ENCODE measurements around the gene AKT3. TPM values are rescaled to one million over a fixed set of nuclear protein-coding genes. Genes with fewer than 3 reads are reported as not detected.

AKT3 gene
- total RNA-seq, 4 donors from 2014 or later = 3.8 to 31.7 (median 8.6) TPM

DNA sequence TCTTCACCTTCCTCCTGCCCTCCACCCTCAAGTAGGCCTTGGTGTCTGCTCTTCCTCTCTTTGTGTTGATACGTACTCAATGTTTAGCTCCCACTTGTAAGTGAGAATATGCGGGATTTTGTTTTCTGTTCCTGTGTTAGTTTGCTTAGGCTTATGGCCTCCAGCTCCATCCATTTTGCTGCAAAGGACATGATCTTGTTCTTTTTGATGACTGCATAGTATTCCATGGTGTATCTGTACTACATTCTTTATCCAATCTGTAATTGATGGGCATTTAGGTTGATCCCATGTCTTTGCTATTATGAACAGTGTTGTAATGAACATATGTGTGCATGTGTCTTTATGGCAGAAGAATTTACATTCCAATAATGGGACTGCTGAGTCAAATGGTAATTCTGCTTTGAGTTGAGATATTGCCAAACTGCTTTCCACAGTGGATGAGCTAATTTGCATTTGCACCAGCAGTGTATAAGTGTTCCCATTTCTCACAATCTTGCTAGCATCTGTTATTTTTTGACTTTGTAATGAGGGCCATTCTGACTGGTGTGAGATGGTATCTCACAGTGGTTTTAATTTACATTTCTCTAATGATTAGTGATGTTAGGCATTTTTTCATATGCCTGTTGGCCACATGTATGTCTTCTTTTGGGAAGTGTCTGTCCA lies 321.5 kb downstream of the AKT3 start:
- Histone ChIP-seq H3K36me3 (no peaks in the 10 kb centered on the region), H3K4me3 (no peak overlapping the region), H3K9me3 (no peaks in the 10 kb centered on the region), H3K27me3 (no peaks in the 10 kb centered on the region), H3K4me1 (peaks cover 5% of the 10 kb centered on the region), H3K27ac (no peak overlapping the region)
- WGBS = 100% methylated on average over 2 of the region's 2 CpGs
- DNase-seq (ENCODE audit: low spot score in 2 of 2) = no peak
- TF ChIP-seq POLR2AphosphoS5 (IDR thresholded peaks at IDR 0.05) (no peak), EP300 (IDR thresholded peaks at IDR 0.05) (no peak), POLR2A (IDR thresholded peaks at IDR 0.05) (no peak), CTCF (IDR thresholded peaks at IDR 0.05) (no peak)

DNA sequence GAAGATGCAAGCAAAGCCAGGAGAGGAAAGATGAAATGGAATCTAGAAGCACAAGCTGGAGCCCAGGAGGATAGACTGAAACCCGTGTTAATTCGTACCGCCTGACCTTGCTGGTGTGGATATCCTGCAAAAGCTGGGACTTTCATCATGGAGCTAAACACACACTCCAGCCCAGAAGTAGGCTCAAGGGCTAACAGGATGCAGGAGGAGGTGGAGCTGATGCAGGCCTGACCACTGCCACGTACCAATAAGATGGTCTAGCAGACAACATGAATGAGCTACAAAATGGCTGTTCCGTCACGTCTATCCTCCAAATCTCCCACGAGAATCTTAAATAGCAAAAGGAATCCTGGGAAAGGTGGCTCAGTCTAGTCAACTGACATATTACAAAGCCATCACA lies 323.9 kb downstream of the AKT3 start:
- Histone ChIP-seq H3K4me3 (no peak overlapping the region), H3K36me3 (no peaks in the 10 kb centered on the region), H3K9me3 (no peaks in the 10 kb centered on the region), H3K27me3 (no peaks in the 10 kb centered on the region), H3K4me1 (peaks cover 5% of the 10 kb centered on the region), H3K27ac (no peak overlapping the region)
- no peak for TF ChIP-seq EP300 (IDR thresholded peaks at IDR 0.05)
- 92% methylated on average over 7 of the region's 7 CpGs for WGBS
- no peak for DNase-seq (ENCODE audit: low spot score in 2 of 2)

- no peak overlapping the region for H3K4me3 ChIP-seq
- no peak for DNase-seq (ENCODE audit: low spot score in 2 of 2)
- H3K9me3 ChIP-seq = no peaks in the 10 kb centered on the region
- 56% methylated on average over 2 of the region's 2 CpGs for WGBS
- peaks cover 5% of the 10 kb centered on the region for H3K4me1 ChIP-seq
- TF ChIP-seq CTCF (IDR thresholded peaks at IDR 0.05) (no peak), POLR2AphosphoS5 (IDR thresholded peaks at IDR 0.05) (no peak), EP300 (IDR thresholded peaks at IDR 0.05) (no peak), POLR2A (IDR thresholded peaks at IDR 0.05) (no peak)
- H3K27ac ChIP-seq = no peak overlapping the region
- H3K27me3 ChIP-seq = no peaks in the 10 kb centered on the region
- no peaks in the 10 kb centered on the region for H3K36me3 ChIP-seq
These were observed 325.0 kb downstream of the AKT3 start for GRCh38 chr1:243525085-243525487.

DNA sequence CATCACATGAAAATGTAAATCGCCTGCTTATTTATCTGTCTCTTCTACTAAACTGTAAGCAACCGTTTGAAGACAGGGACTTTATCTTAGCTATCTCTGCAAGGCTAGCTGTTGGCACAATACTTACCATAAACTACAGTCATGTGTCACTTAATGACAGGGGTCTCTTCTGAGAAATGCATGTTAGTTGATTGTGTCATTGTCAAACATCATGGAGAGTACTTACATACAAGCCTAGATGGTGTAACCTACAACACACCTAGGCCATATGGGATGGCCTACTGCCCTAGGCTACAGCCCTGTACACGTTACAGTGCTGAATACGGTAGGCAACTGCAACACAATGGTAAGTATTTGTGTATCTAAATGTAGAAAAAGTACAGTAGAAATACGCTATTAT lies 326.3 kb downstream of the AKT3 start:
- 91% methylated on average over 5 of the region's 5 CpGs for WGBS
- Histone ChIP-seq H3K4me1 (peaks cover 5% of the 10 kb centered on the region), H3K27me3 (no peaks in the 10 kb centered on the region), H3K27ac (no peak overlapping the region), H3K9me3 (no peaks in the 10 kb centered on the region), H3K4me3 (no peak overlapping the region), H3K36me3 (no peaks in the 10 kb centered on the region)
- DNase-seq (ENCODE audit: low spot score in 2 of 2) = no peak
- no peak for TF ChIP-seq EP300 (IDR thresholded peaks at IDR 0.05)
- no peak for TF ChIP-seq POLR2A (IDR thresholded peaks at IDR 0.05)
- no peak for TF ChIP-seq POLR2AphosphoS5 (IDR thresholded peaks at IDR 0.05)
- TF ChIP-seq CTCF (IDR thresholded peaks at IDR 0.05) = no peak

DNA sequence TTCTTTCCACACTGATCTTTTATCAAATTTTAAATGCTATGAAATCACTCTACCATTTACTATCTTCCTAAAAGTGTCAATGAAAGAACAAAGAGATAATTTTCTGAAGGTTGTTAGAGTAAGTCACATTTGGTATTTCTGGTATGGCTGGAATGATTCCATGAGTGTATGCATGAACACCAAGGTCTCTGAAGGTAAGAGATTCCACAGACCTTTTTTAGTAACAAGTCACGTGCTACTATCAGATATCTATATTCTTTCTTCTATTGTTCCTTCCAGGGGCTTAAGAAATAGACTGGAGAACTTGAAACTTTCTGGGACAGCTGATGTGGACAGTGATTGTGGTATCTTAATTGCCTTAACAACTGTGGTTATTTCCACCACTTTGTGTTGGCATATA lies 329.2 kb downstream of the AKT3 start:
- Histone ChIP-seq H3K9me3 (peaks cover 5% of the 10 kb centered on the region), H3K27ac (no peak overlapping the region), H3K27me3 (no peaks in the 10 kb centered on the region), H3K4me3 (no peak overlapping the region), H3K36me3 (no peaks in the 10 kb centered on the region), H3K4me1 (peaks cover 5% of the 10 kb centered on the region)
- 85% methylated on average over 1 of the region's 1 CpG for WGBS
- TF ChIP-seq CTCF (IDR thresholded peaks at IDR 0.05) (no peak), POLR2A (IDR thresholded peaks at IDR 0.05) (no peak), POLR2AphosphoS5 (IDR thresholded peaks at IDR 0.05) (no peak), EP300 (IDR thresholded peaks at IDR 0.05) (no peak)
- no peak for DNase-seq (ENCODE audit: low spot score in 2 of 2)

GRCh38 chr1:243514927-243515326 lies 335.1 kb downstream of the AKT3 start:
- TF ChIP-seq POLR2A (IDR thresholded peaks at IDR 0.05) = no peak
- no peak for TF ChIP-seq POLR2AphosphoS5 (IDR thresholded peaks at IDR 0.05)
- TF ChIP-seq EP300 (IDR thresholded peaks at IDR 0.05) = no peak
- TF ChIP-seq CTCF (IDR thresholded peaks at IDR 0.05) = no peak
- 89% methylated on average over 1 of the region's 1 CpG for WGBS
- H3K27ac ChIP-seq = no peak overlapping the region
- peaks cover 5% of the 10 kb centered on the region for H3K9me3 ChIP-seq
- peaks cover 6% of the 10 kb centered on the region for H3K36me3 ChIP-seq
- H3K27me3 ChIP-seq = no peaks in the 10 kb centered on the region
- DNase-seq (ENCODE audit: low spot score in 2 of 2) = no peak
- no peaks in the 10 kb centered on the region for H3K4me1 ChIP-seq
- H3K4me3 ChIP-seq = no peak overlapping the region

Data from suprapubic skin (tissue), 4 donors.